GM21723 (cell line): ENCODE results near the gene THAP4.

Source experiments
- ATAC-seq: cut with Tn5 transposase; IDR thresholded peaks from one replicate; pipeline ENCODE4 v1.9.1; 2021; ENCODE audit warnings: mild to moderate bottlenecking, moderate library complexity; ENCODE audit not compliant: unreplicated experiment

THAP4 gene

DNA sequence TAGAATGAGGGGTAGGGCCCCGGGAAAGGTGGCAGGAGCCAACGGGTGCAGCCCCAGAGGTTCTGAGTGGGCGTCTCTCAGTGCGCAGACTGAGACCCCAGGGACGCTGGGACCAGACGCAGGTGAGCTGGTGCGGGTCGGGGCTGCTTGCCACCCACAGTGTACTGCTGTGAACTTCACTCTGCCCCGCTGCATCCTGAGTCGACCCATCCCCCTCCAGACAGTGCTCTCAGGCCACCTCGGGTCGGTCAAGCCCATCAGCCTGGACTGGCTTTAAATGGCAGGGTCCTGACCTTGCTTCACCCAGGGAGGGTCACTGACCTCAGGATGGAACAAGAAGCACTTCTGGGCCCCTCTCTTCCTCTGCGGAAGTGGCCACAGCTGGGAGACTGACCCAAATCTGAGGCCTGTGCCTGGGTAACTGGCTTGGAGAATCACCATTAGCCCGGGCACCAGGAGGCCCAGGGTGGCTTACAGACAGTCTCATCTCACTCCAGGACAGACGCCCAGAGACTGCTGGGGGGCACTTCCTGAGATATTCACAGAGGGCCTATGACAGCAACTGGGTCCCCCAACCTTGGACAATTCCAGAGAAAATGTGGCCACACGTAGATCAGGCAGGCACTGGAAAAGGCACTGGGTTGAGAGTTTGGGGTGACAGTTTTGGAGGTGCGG, 102.1 kb downstream of the THAP4 start:
- no peak for ATAC-seq
